Fibroblast of lung (primary cell): ENCODE measurements around the gene RAP1GAP. TPM values are rescaled to one million over a fixed set of nuclear protein-coding genes. Genes with fewer than 3 reads are reported as not detected.

ENCODE experiments used
- DNase-seq, 2 donors: peaks; one replicate each; pipeline versions ENCODE4 v3.0.0 to v3.0.0-alpha.2; 2010; ENCODE audit warnings: low read depth in 2 of 2
- H2AFZ ChIP-seq: 2 replicates; pipeline ENCODE4 v1.5.1; 2012; ENCODE audit warnings: low read length, control low read depth, inconsistent platforms
- H3K27ac ChIP-seq: 2 replicates; pipeline ENCODE4 v1.5.1; 2011; ENCODE audit warnings: low read length, control low read depth; ENCODE audit not compliant: insufficient read depth
- H3K27me3 ChIP-seq: 2 replicates; pipeline ENCODE4 v1.5.1; 2011; ENCODE audit warnings: mild to moderate bottlenecking, low read length; ENCODE audit not compliant: control insufficient read depth, insufficient read depth
- H3K36me3 ChIP-seq: 2 replicates; pipeline ENCODE4 v1.5.1; 2011; ENCODE audit warnings: low read length; ENCODE audit not compliant: control insufficient read depth, insufficient read depth
- H3K4me1 ChIP-seq: 2 replicates; pipeline ENCODE4 v1.5.1; 2011; ENCODE audit warnings: low read length; ENCODE audit not compliant: control insufficient read depth, insufficient read depth; ENCODE audit errors: extremely low read depth
- H3K4me2 ChIP-seq: 2 replicates; pipeline ENCODE4 v1.5.1; 2011; ENCODE audit warnings: low read length, control low read depth; ENCODE audit not compliant: insufficient read depth; ENCODE audit errors: extremely low read depth
- H3K4me3 ChIP-seq, 4 experiments: fragments of 200-600 bp in 1 of 4; sonication (generic) in 1 of 4; replicated peaks in 1 of 4; 2 replicates each; pipeline ENCODE4 v1.5.1; 2011 to 2016; ENCODE audit warnings: low read length in 4 of 4, low read depth in 3 of 4, mild to moderate bottlenecking in 3 of 4, control low read depth in 2 of 4, inconsistent platforms in 1 of 4, mixed read lengths in 1 of 4; ENCODE audit not compliant: insufficient read depth in 1 of 4; ENCODE audit errors: control extremely low read depth in 1 of 4
- H3K79me2 ChIP-seq: 2 replicates; pipeline ENCODE4 v1.5.1; 2012; ENCODE audit warnings: mild to moderate bottlenecking, low read length, inconsistent platforms; ENCODE audit not compliant: control insufficient read depth, insufficient read depth
- H3K9ac ChIP-seq: 2 replicates; pipeline ENCODE4 v1.5.1; 2011; ENCODE audit warnings: mild to moderate bottlenecking, low read length, control low read depth; ENCODE audit not compliant: insufficient read depth
- H3K9me3 ChIP-seq: 2 replicates; pipeline ENCODE4 v1.5.1; 2012; ENCODE audit warnings: low read depth, low read length; ENCODE audit not compliant: control insufficient read depth, insufficient read depth
- H4K20me1 ChIP-seq: 2 replicates; pipeline ENCODE4 v1.5.1; 2011; ENCODE audit warnings: low read length; ENCODE audit not compliant: control insufficient read depth, insufficient read depth; ENCODE audit errors: extremely low read depth
- CTCF ChIP-seq, 2 donors: IDR thresholded peaks in 1 of 2; conservative IDR thresholded peaks in 1 of 2; 1 replicate in 1 of 2; 2 replicates in 1 of 2; pipeline ENCODE4 v1.5.1; 2011 to 2012; ENCODE audit warnings: low read length in 2 of 2, control low read depth in 1 of 2, inconsistent platforms in 1 of 2, low read depth in 1 of 2, mild to moderate bottlenecking in 1 of 2
- EZH2 ChIP-seq: IDR thresholded peaks from 2 replicates; pipeline ENCODE4 v1.5.1; 2012; ENCODE audit warnings: low read length, control low read depth, mild to moderate bottlenecking; ENCODE audit errors: missing control alignments
- polyA plus RNA-seq, 2 donors: library from polyadenylated mRNA; depleted of rRNA in 1 of 2; stranded (reverse) in 1 of 2; unstranded in 1 of 2; fragments of >200 nt; gene quantifications; 2 replicates each; pipeline ENCODE4 v1.2.1, GENCODE V29; 2011 to 2012; ENCODE audit warnings: missing spikeins in 1 of 2
- total RNA-seq: library from RNA; depleted of rRNA; stranded (reverse); fragments of >200 nt; gene quantifications from 2 replicates; pipeline ENCODE4 v1.2.1, GENCODE V29; 2014

RAP1GAP gene
- total and polyA plus RNA-seq, 2 donors (not counting 1 experiment from before 2014, with no cell fraction given): under 0.01 to 0.05 TPM

DNA sequence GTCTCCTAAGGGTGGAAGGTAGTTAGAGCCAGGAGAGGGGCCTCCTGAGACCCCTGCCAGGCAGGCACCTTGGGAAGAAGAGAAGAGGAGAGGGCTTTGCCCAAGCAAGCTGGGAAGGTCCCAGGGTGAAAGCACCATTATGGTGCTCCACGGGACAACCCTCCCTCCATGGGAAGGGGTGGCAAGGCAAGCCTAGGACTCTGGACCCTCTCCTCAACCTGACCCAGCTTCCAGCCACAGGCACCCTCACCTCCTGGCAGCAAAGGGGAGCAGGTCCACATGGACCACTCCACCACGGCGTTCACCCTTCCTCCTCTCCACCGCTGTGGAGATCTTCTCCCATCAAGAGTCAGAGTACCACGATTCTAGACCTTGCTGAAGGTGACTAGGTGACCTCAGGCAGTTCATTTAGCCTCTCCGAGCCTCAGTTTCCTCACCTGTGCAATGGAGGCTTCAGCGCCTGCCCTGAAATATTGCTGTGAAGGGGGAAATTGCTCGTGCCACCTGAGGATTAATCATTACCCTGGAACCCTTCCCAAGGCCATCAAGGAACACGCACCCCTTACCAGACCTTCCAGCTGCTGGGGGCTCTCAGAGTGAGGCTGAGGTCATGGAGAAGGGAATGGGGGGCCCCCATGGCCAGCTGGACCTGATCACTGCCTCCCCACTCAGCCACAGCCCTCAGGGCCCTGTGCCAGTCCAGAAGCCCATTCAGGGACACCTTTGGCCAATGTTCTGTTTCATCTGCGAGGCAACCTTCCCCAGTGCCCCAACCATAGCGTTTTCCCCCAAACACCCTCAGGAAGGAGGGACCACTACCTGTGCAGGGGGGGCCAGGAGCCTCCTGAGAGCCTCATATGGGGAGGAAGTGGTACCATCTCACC lies 1.6 kb downstream of the RAP1GAP start:
- Histone ChIP-seq H3K4me2 (no peak overlapping the region), H3K36me3 (no peaks in the 10 kb centered on the region), H3K4me1 (no peaks in the 10 kb centered on the region), H2AFZ (no peak overlapping the region), H3K9me3 (no peaks in the 10 kb centered on the region), H3K4me3 (no peak overlapping the region), H3K79me2 (no peaks in the 10 kb centered on the region), H4K20me1 (no peaks in the 10 kb centered on the region), H3K27me3 (peaks cover 50% of the 10 kb centered on the region), H3K27ac (no peak overlapping the region), H3K9ac (no peak overlapping the region)
- TF ChIP-seq EZH2: no peak
- no peak for TF ChIP-seq CTCF (conservative IDR thresholded peaks at IDR 0.05 in 1 of 2, IDR thresholded peaks at IDR 0.05 in 1 of 2; ENCODE audit: low read depth in 1 of 2, low read length in 2 of 2)
- no peak for DNase-seq

- no peak overlapping the region for H3K27ac ChIP-seq
- H3K4me3 ChIP-seq: no peak overlapping the region
- no peaks in the 10 kb centered on the region for H4K20me1 ChIP-seq
- peaks cover 53% of the 10 kb centered on the region for H3K27me3 ChIP-seq
- H3K9me3 ChIP-seq: no peaks in the 10 kb centered on the region
- no peak overlapping the region for H3K4me2 ChIP-seq
- TF ChIP-seq CTCF (conservative IDR thresholded peaks at IDR 0.05 in 1 of 2, IDR thresholded peaks at IDR 0.05 in 1 of 2; ENCODE audit: low read depth in 1 of 2, low read length in 2 of 2) (no peak), EZH2 (peak; percentile 60)
- no peaks in the 10 kb centered on the region for H3K79me2 ChIP-seq
- no peak overlapping the region for H3K9ac ChIP-seq
- no peak for DNase-seq
- no peaks in the 10 kb centered on the region for H3K4me1 ChIP-seq
- H2AFZ ChIP-seq: no peak overlapping the region
- no peaks in the 10 kb centered on the region for H3K36me3 ChIP-seq
These were observed 2.4 kb downstream of the RAP1GAP start for GRCh38 chr1:21666576-21667320.
